GM18519 (cell line): ENCODE results near the gene CNOT6L.

Source experiments
- ATAC-seq: cut with Tn5 transposase; IDR thresholded peaks from one replicate; pipeline ENCODE4 v1.9.1; 2021; ENCODE audit warnings: mild to moderate bottlenecking, moderate library complexity; ENCODE audit not compliant: unreplicated experiment, low FRiP score

CNOT6L gene

DNA sequence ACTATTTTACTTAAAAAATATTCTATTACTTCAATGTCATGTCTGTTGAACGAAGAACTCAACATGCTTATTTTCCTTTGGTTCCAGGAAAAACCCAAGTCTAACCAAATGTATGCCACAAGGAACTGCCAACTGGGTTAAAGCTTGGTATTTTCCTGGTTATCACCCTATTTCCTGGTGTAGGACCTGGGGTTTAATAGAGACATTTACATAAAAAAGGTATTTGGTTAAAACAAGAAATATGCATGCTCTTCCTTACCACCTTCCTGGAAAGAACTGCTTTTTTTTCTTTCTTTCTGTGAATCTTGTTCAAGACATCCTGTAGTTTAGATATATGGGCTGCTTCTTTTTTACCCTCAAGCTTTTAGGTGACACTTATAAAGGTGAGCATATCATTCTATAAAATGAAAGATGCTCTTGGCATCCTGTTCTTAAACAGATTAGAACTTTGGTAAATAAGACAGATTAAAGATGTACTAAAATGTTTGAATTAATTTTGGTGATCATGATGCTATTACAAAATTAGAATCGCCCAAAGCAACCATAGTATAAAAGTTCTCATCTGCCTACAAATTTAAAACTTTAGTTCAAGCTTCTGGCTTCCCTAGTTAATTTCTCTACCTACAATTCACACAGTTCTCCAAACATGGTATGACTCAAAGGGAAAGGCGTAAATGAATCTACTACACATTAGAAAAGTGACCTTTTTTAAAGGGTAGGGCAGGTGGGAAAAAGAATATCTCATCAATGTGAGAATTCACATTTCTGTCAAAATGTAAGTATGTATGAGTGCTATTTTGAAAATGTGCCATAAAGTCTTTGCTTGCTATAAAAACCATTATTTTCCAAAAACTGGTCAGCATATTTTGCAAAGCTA lies 103.5 kb downstream of the CNOT6L start:
- no peak for ATAC-seq

- ATAC-seq = no peak
Measured at GRCh38 chr4:77714514-77714913, 104.7 kb downstream of the CNOT6L start.

- ATAC-seq = no peak
Measured at GRCh38 chr4:77713884-77714283, 105.3 kb downstream of the CNOT6L start.

GRCh38 chr4:77712675-77713074 lies 106.5 kb downstream of the CNOT6L start:
- ATAC-seq = no peak

GRCh38 chr4:77711469-77711868 lies 107.7 kb downstream of the CNOT6L start:
- ATAC-seq = no peak

DNA sequence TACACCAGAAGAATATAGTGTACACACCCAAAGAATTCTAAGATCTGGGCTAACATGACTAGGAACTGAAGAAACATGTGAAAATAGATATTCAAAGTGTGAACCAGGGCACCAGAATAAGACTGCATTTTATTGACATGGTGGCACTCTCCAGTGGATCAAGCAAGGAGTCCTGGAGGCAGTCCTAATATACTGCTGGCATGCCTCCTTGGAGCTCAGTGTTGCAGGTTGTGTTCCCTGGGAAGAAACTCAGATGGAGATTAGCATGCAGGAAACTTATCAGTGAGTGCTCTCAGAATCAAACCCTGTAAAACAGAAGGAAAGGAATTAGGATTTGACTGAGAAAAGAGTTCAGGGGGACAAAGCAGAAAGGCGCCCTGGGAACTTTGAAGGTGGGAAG lies 108.5 kb downstream of the CNOT6L start:
- ATAC-seq = no peak

DNA sequence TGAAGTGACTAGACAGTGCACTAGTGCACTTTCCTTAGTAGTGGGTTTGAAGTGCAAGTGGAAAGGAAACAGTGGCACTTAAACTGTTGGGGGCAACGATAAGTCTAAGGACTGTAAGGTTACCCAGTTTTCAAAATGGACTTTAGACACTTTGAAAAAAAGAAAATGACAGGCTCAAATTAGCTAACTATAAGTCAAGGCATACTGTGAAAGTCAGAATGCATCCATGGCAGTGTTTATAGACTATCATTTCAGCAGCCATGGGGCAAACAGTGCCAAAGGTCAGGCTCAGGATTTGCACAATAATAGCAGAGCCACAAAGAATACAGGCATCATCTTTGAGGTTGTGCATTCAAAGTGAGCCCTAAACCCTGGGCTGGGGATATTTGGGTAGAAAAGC lies 109.1 kb downstream of the CNOT6L start:
- ATAC-seq = no peak

DNA sequence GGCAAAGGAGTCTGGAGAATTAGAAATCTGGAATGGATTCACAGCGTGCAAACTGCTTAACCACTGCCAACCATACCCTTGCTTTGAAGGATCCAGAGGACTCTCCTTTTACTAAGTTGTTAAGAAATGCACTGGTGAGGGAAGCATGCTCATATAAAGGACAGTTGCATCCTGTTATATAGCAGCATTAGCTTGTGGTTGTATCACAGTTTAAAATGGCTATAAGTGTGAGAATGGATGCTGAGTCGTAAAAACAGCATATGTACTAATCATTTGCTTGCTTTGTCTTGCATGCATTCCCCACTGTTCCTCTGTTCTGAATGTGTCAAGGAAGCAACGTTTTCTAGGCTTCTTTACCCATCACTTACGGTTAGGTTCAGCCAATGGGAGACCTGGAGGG lies 112.5 kb downstream of the CNOT6L start:
- no peak for ATAC-seq

- no peak for ATAC-seq
Measured at GRCh38 chr4:77703666-77704065, 115.5 kb downstream of the CNOT6L start.

- no peak for ATAC-seq
Measured at GRCh38 chr4:77701121-77701520, 118.0 kb downstream of the CNOT6L start.

DNA sequence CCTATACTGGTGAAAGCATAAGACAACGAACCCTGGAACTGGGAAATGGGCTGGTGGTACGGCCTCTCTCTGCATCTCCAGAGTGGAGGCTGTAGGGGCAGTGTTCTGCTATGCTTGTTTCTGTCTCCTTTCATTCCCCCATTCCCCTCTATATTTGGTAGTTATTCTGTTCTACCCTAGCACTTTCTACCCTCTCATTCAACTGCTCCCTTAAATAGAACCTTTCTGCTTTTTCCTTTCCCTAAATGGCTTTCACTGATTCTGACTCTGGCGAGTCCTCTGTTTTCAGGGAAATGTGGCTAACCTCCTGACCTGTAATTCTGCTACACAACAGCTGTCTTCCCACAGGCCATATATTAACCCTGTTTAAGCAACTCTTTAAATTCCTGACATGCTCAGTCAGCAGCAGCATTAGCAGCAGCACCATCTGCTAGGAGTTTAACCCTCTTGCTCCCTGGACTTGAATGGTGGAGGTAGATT lies 119.4 kb downstream of the CNOT6L start:
- no peak for ATAC-seq

GRCh38 chr4:77697860-77698590 lies 121.1 kb downstream of the CNOT6L start:
- ATAC-seq = no peak

GRCh38 chr4:77695774-77696173 lies 123.4 kb downstream of the CNOT6L start:
- ATAC-seq = no peak

- no peak for ATAC-seq
Measured at GRCh38 chr4:77692847-77693432, 126.2 kb downstream of the CNOT6L start.

- ATAC-seq = no peak
Measured at GRCh38 chr4:77681792-77682191, 137.4 kb downstream of the CNOT6L start.

DNA sequence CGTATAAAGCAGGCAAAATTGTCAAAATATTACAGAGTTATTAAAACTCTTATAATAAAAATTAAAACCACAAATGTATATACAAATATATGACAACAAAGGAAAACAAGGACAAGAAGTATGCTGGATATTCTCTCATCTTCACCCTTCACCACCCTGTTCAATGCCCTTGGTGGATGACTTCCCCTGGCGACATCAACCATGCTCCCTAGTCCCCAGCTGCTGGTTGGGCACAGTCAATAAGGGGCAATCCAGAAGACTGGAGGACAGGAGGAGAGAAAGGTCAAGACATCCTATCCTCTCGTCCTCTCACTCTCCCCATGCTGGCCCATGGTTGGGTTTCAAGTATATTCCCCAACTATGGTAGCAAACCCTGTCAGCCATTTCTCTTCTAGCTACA lies 142.3 kb downstream of the CNOT6L start:
- ATAC-seq = no peak

- no peak for ATAC-seq
Measured at GRCh38 chr4:77671051-77671450, 148.1 kb downstream of the CNOT6L start.

DNA sequence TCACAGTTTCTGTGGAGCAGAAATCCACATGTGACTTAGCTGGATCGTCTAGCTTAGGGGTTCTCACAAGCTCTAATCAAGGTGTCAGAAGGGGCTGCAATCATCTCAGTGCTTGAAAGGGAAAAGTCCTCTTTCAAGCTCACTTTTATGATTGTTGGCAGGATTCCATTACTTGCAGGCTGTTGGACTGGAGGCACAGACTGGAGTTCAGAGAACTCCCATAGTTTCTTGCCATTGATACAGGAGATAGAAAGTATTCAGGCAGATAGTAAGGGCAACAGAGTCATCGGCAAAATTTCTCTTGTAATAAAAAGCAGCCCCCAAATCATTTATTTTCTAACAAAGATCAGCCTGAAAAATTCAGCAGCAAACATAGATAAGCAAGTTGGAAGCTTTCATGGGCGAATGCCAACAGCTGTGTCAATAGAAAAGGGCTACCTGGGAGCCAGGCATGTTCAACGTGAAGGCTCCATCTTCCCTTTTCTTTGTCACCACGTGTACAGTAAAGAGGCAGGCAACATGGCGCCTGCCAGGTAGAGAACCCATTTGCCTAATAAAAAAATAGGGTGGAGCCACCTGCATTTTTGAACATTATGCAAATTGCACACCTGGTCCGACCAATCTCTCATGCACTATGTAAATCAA lies 149.1 kb downstream of the CNOT6L start:
- no peak for ATAC-seq

DNA sequence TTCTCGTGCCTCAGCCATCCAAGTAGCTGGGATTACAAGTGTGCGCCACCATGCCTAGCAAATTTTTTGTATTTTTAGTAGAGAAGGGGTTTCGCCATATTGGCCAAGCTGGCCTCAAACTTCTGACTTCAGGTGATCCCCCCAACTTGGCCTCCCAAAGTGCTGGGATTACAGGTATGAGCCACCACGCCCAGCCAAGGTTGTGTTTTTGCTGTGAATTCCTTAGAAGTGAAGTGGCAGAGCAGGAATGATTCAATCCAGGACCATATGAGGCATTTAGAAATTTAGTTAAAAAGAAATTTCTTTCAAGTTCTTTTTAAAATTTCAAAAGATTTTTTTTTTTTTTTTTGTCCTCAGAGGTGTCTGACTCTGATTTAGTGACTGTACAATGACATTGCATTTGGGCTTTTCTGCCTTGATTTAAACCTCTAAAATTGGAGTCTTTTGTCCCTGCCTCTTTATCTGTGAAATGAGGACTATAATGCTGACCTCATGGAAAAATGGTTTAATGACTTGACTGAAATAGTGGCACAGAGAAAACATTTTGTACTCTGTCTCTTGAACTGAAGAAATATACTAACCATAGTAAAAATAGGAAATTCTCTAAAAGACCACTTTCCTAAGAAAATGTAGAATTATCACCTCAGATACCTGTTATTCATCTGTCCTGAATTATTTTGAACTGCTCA lies 153.6 kb downstream of the CNOT6L start:
- no peak for ATAC-seq
